HG03442 (cell line): ENCODE data around the gene PHC3.
"Not testable (repeated sequence)": the region's sequence is repeated elsewhere in the genome, so short reads cannot be mapped to it uniquely, and the experiment has no call there.

Experiments used
- ATAC-seq: cut with Tn5 transposase; IDR thresholded peaks from one replicate; pipeline ENCODE4 v1.9.1; 2021; ENCODE audit warnings: mild to moderate bottlenecking, moderate library complexity; ENCODE audit not compliant: unreplicated experiment

Gene PHC3

DNA sequence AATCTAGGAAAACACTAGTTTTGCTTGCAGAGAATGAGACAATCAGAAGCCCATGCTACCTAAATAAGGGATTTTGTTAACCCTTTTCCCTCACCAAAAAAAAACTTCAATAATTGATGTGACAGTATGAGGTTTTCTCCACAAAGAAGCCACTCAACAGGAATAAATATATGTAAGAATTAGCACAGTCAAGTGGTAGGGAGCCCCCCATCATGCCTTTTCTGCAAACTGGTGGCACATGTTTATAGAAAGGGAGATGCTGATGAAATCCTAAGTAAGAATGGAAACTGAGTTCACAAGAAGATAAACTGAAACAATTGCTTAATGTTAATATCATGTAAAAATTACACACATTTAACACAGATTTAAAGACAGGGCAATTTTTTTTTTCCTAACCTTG, 51.0 kb downstream of the PHC3 start:
- ATAC-seq, result no peak

DNA sequence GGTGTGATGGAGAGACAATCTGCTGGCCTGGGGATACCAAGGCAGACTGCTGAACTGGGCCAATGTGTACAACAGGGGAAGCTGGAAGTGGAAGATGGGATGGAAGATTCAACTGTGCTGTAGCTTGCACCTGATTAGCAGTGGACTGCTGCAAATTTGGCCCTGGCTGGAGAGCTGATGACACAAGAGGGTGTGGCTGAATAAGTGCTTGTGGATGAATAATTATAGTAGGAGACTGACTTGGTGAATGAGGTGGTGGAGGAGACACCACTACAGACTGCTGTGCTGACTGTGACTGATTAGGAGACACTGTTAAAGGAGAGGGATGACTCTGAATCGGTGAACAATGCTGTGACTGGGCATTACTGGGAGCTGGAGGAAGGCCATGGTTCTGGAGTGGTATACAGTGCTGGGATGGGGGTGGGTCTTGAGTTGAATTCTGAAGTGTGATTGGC, 52.5 kb downstream of the PHC3 start:
- ATAC-seq, result peak; percentile 44

DNA sequence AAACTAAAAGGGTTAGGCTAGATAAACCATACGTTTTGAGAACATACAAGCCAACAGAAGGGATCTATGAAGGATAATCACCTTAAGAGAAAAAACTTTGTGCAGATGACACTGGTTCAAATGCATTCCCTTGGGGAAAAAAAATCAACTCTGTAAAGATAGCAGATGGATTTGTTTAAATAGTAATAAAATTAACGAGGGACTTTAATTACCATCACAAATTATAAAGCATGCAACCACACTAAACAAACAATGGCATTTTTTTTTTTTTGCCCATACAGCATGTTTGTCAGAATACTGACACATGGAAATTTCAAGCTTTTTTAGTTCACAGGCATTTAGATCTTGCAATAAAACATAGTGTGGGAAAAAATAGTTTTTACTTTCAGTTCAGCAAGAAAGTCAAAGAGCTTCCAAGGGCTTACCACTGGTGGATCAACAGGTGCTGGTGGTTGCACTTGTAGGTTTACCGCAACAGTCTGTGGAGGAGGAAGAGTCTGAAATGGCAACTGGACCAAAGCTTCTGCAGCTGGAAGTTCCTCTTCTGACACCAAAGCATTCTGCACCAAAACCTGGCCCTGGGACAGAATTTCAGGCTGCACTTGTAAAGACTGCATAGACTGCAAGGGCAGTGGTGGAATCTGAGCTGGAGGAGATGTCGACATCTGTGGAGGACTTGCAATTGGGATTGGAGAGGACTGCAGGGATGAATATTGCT, 53.1 kb downstream of the PHC3 start:
- peak; percentile 83 for ATAC-seq

DNA sequence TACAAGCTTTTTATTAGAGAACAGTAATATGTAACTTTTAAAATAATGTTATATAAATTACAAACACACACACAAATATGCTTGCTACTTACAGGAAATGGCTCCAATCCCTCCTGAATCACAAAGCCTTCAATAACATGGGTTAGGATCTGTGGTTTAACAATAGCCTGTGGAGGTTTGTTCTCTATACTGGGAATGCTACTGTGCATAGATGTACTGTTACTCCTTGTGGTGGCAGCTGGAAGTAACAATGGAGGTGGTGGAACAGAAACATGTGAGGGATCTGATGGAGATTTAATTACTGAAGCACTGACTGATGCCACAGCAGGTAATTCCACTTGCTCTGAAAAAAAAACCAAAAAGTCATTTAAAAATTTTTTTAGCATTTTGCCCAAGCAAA, 64.4 kb downstream of the PHC3 start:
- ATAC-seq, result no peak

DNA sequence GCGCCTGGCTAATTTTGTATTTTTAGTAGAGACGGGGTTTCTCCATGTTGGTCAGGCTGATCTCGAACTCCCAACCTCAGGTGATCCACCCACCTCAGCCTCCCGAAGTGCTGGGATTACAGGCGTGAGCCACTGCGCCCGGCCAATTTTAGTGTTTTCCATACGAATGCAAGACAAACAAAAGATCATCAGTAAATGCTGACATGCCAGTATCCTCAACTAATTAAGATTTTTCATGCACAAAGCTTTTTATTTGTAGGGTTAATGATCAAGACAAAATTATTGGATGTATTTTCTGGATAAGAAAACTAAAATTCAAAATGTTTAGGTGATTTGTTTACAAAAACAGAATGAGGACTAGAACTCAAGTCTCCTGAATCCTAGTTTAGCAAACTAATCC, 67.4 kb downstream of the PHC3 start:
- ATAC-seq, result not testable (repeated sequence)

DNA sequence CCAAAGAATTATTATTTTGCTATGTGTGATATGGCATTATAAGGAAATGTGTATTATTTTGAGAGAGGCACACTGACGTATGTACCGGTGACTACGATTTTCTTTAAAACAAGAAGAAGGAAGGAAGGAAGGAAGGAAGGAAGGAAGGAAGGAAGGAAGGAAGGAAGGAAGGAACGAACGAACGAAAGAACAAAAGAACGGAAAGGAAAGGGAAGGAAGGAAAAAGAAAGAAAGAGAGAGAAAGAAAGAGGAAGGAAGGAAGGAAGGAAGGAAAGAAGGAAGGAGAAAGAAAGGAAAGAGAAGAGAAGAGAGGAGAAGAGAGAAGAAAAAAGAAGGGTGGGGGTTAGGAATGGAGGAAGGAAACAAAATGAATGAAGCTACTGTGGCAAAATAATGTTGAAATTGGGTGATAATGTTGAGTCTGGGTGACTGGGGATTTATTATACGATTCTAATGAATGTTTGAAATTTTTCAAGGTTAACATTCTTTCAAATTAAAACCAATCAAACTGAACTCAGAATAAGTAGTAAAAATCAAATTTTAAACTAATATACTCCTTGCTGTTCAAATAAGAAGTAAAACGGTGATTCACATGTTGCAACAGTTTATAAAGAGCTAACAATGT, 70.3 kb downstream of the PHC3 start:
- ATAC-seq, result no peak

DNA sequence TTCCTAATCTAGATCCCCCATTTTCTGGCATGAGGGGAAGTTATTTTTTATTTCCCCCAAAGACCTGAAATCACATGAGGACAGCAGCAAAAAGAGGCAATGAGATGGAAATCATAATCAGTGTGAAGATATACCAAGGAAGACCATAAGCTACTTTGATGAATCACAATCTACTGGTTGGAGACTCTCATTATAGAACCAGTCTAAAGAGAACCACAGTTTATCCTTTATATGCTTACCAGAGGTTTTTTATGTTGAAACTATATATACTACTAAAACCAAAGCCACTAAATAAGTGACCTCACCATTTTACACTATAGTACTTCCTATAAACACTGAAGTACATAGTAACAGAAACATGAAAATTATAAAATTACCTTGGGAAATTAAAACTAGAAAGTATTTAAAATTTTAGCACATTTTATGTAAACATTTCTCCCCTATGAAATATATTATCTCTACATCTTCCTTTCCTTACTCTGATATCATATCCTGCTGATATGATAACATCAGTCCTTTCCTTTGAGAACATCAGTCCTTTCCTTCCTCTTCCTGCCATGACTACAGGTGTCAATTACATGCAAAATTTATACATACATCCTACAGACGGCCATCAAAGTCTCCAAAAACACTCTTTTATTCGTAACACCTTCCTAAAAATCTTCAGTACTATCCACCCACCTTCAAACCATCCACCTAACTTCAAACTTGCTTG, 71.8 kb downstream of the PHC3 start:
- no peak for ATAC-seq

DNA sequence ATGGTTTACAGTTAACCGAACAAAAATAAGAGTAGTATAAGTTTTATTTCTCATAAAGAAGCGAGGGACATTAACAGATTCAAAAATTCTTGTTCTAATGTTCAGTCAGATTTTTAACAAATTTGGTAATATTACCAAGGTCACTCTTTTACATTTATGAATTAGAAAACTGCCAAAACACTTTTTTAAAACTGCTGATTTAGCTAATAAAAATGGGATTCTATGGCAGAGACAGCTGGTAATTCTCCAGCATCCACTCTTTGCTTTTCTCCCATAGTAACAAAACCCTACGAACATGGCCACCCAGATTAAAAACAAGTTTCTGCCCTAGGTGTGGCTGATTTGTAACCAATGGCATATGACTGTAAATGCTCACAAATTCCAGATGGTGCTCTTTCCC, 72.6 kb downstream of the PHC3 start:
- ATAC-seq, result no peak

DNA sequence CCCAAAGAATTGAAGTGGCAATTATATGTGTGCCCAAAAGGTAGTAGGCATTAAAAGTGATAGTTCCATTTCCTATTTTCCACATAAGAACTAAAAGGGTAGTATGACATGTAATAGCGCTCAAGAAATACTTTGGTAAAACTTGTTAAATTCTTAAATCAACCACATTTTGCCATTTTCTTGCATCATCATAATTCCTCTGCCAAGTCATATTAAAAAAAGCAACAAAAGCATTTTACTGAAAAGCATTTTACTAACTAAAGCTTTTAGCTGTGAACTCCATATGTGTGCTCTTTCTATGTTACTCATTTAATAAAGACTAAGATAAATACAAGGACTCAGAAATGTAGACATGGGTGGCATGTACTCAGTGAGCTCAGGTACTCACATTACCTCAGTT, 73.6 kb downstream of the PHC3 start:
- ATAC-seq, result no peak

DNA sequence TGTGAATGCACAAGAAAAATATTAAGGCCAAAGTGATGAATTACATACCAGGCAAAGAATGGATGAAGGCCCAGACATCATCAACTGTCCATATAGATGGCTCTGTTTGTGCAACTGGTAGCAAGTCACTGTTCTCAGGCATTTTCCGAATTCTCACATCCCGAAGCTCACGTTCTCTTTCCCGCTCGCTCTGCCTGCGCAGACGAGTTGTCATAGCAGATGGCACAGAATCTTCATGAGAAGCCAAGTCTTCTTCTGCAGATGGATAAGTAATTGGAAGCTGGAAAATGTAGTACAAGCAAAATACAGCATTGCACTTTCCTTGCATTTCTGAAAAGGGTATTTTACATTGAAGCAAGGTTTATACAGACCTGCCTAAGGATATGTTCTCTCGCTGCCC, 79.1 kb downstream of the PHC3 start:
- no peak for ATAC-seq

DNA sequence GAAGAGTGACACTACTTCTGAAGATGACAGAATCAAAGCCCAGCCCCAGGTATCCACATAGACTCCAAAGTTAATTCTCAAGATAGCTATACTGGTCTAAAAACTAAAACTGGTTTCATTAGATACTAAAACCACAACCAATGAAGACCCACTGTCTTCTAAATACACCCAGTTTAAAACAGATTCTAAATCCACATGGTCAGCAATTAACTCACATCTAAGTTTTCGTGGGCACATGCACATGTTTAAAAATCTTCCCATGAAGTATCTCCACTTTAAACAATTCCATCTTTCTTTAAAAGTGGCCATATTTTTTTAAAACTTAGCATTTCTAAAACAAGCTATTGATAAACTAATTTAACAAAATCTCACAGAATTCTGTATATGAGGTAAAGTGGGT, 80.6 kb downstream of the PHC3 start:
- no peak for ATAC-seq

DNA sequence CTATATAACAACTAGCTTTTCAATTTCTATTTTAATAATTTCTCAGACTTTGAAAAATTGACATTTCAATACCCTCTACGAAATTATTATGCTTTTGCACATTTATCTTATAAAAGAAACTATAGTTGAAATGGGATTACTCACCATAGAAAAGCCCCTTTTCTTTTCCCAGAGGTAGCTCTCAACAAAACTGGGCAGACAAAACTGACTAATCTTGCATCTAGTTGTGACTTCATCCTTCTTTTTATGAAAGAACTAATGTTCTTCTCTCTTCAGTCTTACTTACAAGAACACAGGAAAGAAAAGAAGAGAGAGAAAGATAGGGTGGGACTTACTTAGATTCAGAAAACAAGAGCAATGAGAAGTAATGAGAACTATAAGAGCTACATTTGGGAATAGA, 82.8 kb downstream of the PHC3 start:
- no peak for ATAC-seq

DNA sequence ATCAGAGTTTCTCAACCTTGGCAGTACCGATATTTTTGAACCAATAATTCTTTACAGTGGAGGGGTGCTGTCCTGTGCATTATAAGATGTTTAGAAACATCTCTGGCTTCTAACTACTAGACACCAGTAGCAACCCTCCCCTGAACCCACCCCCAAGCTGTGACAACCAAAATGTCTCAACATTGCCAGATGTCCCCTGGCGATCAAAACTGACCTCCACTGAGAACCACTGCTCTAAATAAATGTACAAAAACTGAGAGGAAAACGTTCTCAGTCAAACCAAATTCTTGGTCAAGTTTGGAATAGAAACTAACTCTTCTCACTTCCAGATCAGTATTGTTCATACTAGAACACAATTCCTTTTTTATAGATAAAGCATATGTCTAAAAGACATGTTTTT, 85.2 kb downstream of the PHC3 start:
- no peak for ATAC-seq

DNA sequence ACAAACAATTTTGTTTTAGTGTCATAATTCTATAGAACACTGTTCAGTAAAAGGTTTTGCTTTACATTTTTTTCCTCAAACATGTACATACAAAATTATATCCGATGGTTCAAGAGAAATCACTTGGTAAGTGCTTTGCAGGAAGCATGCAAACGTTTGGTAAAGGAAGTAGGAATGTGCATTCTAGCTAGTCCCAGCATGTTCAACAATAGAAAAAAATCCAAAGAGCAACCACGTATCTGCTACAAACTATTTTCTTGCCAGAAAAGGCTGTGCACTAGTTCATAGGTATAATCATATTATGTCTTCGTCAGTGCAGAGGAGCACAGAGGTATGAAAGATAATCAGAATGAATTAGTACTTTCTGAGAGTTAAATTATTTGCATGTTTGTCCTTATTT, 85.8 kb downstream of the PHC3 start:
- no peak for ATAC-seq

DNA sequence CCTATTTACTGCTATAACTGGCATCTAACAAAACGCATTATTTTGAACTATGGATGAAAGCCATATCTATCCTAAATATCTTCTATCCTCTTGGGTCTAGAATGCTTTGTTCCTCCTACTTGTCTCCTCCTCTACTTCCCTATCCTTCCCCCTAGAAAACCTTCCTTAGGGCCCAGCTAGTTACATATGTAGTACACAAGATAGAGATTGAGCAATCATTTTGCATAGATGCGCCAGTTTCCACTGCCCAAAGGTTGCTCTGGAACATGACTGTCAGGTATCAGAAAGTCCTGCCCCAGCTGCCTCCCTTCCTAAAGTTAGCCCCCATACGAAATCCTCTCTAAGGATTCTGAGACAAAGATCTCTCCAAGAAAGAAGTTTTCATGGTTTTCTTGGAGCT, 88.6 kb downstream of the PHC3 start:
- no peak for ATAC-seq

DNA sequence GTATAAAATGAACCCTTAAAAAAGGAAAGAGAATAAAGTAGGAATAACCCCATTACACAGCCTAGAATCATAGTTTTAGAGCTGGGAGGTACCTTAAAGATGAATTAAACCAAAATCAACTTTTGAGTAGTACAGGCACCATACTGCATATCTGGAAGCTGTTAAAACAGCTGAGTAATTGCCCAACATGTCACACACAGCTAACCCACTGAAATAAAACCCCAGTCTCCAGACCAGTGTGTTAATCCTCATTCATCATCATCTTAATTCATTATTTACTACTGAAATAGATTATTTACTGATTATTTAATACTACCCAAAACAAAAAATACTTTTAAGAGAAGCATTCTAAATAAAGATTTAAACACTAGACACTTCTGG, 90.9 kb downstream of the PHC3 start:
- no peak for ATAC-seq

DNA sequence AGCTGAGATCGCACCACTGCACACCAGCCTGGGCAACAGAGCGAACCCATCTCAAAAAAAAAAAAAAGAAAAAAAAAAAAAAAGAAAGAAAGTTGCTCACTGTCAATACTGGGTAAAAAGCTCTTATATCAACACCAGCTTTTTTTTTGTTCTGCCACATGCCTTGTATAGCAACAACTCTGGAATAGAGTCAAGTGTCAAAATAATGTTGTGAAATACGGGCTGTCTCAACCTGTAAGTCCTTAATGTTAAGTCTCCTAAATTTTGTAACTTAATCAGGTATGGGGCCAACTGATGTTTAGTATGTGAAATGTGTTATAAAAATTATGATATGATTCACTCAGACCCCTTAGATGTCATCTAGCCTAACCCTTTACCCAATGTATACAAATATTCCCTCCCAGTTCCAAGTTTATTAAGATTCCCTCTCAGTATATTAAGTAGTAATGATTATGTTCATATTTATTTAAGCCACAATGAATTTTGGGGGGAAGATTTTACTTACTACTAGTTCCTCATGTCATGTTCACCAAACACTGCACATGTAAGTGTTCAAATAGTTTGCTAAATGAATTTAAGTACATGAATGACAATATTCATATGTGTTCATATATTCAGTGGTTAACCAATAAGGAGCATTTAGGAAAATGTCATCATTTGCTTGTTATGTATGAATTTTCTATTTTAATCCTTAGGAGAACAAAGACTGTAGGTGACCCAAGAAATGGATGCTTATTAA, 91.5 kb downstream of the PHC3 start:
- ATAC-seq, result no peak

DNA sequence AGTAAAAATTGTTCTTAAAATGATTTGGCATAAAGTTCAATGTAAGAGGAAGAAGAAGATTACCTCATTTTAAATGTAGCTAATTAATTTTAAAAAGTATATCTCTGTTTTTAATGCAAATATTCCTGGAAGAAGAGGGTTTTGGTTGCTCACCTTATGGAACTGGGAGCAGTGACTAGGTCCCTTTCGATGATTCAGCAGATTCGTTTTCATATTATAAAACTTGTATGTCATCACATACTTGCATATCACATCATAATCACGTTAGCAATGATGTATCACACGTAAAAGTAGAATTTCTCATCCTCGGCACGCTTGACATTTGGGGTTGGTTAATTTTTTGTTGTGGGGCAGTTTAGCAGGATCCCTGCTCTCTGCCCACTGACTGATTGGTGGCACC, 96.1 kb downstream of the PHC3 start:
- ATAC-seq, result no peak

DNA sequence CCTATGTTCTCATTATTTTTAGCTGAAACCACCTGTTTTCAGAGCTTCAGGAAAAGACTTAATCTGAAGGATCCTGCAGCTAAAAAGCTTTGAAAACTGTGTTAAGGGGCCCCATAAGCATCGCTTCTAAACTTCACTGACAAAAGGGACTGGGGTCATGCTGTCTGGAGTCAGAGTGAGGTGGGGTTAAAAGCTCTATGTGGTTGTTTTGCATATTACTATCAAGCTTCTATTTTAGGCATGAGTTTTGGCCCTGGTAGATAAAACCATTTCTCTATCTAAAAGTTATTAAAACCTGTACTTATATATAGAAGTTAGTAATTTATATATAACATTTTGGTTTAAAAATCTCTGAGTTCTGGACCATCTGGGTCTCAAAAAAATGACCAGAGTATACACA, 98.2 kb downstream of the PHC3 start:
- ATAC-seq, result no peak

DNA sequence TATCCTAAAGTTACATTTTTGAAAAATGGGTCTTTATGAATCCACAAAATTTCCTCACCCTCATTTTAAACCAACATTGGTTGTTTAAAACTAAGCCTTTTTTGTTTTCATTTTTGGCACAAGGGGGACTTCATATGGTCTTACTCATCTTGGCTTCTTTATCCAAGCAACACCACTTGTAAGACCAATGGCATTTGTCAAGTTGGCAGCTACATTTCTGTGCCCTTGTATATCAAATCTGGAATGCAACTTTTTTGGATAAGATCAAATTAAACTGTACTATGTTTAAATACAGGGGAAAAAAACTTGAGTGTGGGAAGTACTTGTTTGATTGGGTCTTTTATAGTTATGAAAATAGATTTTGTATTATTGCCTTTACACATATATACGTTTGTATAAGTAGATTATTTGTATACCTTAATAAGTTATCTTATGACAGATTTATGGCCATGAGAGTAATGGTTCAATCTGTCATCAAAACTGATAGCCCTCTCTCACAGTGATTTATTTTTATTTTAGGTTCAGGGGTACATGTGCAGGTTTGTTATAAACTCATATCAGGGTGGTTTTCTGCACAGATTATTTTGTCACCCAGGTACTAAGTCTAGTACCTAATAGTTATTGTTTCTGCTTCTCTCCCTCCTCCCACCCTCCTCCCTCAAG, 100.3 kb downstream of the PHC3 start:
- ATAC-seq, result no peak

DNA sequence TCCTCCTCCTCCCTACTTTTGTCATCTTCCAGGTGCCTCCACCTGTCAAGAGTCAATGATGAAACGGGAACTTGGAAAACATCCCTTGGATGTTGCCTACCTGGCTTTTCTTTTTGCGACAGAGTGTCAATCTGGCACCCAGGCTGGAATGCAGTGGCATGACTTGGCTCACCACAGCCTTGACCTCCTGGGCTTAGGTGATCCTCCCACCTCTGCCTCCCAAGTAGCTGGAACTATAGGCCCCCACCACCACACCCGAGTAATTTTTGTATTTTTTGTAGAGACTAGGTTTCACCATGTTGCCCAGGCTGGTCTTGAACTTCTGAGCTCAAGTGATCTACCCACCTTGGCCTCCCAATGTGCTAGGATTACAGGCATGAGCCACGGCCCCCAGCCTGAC, 100.9 kb downstream of the PHC3 start:
- no peak for ATAC-seq
